CD4-positive, alpha-beta T cell treated with Interleukin-15 for 4 hours (primary cell): ENCODE data around the gene ASB10.
A peak's percentile ranks its signal among the peaks of the same experiment; 100 is the strongest.

Experiments
- DNase-seq: peaks from one replicate; pipeline ENCODE4 v3.0.0-alpha.2; 2020; ENCODE audit warnings: low spot score

ASB10 gene, protein sequence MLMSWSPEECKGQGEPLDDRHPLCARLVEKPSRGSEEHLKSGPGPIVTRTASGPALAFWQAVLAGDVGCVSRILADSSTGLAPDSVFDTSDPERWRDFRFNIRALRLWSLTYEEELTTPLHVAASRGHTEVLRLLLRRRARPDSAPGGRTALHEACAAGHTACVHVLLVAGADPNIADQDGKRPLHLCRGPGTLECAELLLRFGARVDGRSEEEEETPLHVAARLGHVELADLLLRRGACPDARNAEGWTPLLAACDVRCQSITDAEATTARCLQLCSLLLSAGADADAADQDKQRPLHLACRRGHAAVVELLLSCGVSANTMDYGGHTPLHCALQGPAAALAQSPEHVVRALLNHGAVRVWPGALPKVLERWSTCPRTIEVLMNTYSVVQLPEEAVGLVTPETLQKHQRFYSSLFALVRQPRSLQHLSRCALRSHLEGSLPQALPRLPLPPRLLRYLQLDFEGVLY

DNA sequence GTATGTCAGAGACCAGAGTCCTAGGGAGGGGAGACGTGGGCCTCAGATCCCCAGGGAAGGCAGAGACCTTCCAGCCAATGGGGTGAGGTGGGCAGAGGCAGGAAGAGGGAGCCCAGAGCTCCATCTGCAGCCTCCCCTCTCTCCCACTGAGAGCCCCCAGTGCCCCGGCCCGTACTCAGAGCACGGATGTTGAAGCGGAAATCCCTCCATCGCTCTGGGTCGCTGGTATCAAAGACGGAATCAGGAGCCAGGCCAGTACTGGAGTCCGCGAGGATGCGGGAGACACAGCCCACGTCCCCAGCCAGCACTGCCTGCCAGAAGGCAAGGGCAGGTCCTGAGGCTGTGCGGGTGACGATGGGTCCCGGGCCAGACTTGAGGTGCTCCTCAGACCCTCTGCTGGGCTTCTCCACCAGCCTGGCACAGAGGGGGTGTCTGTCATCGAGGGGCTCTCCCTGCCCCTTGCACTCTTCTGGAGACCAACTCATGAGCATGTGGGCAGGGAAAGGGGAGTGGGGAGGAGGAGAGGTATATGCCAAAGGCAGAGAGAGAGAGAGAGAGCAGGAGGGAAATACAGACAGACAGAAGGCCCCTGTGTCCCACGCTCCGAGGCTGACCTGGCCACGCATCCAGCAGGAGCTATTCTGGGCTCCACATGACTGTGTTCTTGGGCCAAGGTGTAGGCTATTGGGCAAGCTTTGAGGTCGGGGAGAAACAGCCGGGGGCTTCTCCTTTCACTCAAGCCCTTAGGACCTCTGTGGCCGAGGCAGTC is at the start of gene ASB10:
ASB10 (minus strand) TSS at position 611 of the 769 bp plus-strand sequence; CDS start at position 491, 120 bp downstream.
- DNase-seq = no peak

DNA sequence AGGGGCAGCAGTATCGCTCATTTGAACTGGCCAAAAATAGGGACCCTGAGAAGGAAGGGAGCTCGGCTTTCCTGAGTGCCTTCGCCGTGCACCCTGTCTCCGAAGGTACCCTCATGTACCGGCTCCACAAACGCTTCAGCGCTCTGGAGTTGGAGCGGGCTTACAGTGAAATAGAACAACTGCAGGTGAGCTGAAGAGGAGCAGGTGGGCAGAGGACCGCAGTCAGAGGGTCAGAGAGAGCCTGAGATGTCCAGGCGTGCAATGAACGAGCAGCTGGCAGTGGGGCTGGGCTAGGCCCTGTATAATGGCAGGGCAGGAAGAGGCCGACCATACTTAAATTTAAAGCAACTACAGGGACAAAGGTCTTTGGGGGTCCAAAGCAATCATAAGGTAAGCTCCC is 49.4 kb upstream of the ASB10 start:
- no peak for DNase-seq

DNA sequence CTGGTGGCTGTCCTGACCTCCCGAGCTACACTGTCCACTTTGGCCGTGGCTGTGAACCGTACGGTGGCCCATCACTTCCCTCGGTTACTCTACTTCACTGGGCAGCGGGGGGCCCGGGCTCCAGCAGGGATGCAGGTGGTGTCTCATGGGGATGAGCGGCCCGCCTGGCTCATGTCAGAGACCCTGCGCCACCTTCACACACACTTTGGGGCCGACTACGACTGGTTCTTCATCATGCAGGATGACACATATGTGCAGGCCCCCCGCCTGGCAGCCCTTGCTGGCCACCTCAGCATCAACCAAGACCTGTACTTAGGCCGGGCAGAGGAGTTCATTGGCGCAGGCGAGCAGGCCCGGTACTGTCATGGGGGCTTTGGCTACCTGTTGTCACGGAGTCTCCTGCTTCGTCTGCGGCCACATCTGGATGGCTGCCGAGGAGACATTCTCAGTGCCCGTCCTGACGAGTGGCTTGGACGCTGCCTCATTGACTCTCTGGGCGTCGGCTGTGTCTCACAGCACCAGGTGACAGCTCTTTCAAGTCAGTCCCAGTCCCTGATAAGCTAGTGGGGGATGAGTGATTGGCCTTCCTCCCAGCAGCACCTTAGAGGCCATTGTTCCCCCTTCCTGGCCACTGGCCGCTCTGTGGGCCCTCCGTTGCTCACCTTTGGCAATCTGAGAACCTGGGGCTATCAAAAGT is 48.2 kb upstream of the ASB10 start:
- no peak for DNase-seq

DNA sequence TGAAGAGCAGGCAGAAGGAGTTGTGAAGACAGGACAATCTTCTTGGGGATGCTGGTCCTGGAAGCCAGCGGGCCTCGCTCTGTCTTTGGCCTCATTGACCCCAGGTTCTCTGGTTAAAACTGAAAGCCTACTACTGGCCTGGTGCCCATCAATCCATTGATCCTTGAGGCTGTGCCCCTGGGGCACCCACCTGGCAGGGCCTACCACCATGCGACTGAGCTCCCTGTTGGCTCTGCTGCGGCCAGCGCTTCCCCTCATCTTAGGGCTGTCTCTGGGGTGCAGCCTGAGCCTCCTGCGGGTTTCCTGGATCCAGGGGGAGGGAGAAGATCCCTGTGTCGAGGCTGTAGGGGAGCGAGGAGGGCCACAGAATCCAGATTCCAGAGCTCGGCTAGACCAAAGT is 46.8 kb upstream of the ASB10 start:
- no peak for DNase-seq

DNA sequence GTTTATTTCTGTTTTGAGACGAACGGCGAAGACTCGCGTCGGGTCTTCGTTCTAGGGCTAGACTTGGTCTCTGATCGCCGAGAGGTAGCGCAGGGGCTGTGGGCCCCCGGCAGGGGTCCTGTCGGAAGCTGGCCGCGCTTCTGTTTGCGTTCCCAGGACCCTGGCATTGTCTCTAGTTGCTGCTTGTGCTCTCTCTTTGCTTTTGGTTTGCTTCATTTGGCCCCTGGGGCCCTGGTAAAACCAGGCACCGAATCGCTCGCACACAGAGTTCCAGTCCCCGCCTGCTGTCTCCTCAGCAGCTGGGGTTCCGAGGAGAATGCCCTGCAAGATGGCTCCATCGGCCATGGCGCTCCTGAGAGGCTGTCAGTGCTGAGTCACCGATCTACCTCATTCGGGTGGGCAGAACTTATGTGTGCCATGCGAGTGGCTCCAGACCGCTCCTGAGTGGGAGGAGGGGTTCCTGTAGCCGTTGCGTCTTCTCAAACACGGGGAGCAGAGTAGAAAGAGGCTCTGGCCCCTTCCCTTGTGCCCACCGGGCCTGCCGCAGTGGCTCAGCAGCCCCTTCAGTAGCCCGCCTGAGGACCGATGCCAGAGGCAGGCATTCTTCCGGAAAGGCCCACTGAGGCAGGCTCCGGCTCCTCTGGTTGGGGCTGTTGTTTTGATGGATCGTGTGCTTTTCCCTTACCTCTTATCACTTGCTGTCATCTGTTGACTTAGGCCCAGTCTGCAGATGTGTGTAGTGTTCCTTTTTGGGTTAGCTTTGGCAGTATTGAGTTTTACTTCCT is 46.1 kb upstream of the ASB10 start:
- DNase-seq = peak; percentile 62

DNA sequence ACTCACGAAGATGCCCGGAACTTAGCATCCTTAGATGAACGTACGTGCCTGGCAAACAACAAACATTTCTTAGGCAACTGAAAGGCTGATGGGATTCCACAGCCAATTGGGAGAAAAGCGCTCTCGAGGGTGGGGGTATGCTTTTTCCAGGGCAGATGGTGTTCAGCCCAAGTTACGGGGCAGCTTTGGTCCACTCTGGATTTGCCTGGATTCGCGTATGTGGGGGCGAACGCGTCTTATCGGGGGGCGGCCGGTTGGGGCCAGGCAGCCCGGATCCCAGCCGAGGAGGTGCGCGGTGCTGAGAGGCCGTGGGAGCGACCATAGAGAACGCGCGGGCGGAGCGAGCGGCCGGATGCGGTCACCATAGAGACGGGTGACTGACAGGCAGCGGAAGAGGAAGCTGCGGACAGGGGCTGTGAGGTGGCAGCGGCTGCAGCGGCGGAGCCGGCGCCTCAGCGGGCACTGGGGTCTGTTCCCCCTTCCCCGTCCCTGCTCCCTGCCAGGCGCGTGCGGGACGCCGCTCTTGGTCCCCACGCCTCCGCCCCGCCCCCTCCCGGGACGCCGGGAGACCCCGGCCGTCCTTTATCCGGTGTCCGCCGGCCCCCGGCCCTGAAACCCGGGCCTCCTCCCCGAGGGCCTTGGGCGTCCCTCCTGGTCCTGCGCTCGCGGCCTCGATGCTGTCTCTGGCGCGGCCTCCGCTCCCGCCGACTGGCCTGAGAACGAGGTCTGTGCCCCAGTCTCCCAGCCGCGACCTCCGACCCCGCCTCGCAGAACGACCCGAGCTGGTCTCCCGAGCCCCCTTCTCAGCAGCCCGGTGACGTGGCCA is 45.3 kb upstream of the ASB10 start, which contains the start of gene CHPF2:
CHPF2 (plus strand) TSS at position 393 of the 826 bp plus-strand sequence. CDS start 1,529 bp downstream, outside the sequence.
- peak; percentile 87 for DNase-seq

DNA sequence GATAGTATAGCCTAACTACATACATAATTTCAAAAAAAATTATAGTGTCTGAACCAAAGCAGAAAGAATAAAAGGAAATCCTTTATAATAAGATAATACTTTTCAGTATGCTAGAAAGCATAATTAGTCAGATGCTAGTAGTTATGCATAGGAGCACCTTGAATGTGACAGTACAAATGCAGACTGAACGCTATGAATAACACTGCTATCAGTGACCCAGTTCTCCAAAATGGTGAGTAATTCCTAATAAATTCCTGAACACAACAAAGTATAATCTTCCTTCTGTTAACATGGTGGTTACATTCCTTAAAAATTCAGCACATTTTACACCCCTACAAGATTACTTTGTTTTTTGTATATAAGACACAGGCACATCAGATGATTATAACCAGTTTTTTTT is 44.0 kb upstream of the ASB10 start:
- no peak for DNase-seq

DNA sequence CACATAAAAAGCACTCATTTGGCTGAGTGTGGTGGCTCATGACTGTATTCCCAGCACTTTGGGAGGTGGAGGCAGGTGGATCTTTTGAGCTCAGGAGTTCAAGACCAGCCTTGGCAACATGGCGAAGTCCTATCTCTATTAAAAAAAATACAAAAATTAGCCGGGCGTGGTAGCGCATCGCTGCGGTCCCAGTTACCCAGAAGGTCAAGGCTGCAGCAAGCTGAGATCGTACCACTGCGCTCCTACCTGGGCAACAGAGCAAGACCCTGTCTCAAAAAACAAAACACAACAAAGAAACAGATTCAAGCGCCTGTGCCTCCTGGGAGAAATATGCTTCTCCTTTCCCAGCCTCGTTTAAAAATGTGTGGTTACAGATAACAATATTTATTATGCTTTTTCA is 42.2 kb upstream of the ASB10 start:
- DNase-seq = no peak

DNA sequence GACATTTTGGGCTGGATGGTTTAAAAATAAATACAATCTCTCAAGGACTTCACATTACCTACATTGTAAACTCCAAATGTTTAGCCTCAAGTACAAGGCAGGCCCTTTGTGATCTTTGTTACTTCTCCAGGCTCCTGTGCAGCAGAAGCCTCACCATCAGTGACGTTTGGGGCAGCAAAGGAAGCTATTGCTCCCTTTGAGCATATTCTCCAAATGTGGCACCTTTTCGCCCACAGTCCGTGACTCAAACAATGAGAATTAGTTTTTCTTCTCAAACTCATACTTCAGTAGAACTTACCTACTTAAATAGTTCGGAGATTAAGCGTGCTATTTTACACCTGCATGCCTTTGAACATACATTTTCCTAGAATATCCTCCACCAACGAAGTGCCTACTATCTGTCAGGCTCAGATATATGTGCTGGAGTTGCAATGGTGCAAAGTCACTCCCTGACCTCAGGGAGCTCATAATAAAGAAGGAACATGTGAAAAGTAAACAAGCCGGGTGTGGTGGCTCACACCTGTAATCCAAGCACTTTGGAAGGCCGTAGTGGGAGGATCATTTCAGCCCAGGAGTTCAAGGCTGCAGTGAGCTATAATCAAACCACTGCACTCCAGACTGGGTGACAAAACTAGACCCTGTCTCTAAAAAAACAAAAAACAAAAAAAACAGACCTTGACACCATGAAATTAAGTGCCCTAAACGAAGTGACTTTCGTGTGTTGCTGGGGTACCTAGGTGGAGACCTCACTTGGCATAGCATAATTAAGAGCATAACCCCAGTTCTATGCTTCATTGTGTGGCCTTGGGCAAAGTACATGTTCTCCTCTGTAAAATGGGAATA is 41.2 kb upstream of the ASB10 start:
- no peak for DNase-seq

DNA sequence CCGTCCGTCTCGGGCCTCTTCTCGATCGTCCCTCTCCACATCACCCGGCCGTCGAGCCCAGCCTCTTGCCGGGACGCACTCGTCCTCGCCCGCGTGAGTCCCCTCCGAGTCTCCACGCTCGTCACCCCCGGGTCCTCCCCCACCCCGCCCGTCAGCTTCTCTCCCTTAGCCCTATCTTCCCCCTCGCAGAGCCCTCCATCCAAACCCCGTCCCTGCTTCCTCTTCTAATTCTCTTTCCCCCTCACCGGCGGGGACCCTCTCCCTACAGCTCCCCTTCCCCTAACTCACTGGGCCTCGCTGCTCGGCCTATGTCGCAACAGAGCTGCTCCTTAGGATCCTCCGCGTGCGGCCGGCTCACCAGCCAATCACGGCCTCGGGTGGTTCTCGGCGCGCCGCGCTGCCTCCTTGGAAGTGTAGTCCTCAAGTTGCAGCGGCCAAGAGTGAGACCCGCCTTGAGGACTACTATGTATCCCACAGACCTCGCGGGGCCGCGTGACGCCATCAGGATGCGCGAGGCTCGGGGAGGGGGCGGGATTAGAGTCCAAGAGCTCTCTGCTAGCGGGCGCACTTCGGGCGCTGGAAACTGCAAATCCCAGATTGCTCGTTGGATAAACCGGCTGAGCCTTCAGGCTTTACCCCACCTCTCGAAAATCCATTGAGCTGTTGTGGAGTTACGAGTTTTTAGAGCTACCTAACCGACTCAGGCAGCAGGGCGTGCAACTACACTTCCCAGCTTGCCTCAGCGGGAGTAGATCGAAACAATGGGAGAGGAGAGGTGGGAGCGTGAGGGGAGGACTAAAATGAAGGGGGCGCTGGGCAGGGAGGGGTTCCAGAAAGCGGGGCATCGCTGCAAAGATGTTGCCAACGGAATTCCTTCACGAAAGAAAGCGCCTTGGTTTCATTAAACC is 40.1 kb upstream of the ASB10 start, which contains the start of gene ABCF2:
ABCF2 (minus strand) TSS at position 331 of the 908 bp plus-strand sequence. CDS start 747 bp downstream, outside the sequence.
- DNase-seq = peak; percentile 97

DNA sequence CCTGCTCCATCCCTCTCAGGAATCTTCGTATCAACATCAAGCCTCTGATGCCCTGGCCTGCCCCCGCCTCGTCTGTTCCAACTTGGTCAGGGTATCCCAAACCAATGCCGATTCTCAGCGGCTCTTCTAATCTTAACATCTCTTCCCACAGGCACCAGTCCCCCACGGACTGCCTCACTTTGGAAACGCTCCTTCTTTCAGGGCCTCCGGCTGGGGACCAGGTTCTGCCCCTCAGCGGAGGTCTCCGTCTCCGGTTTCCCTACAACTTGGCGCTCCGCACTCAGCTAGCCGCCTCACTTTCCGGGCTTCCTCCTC is 39.5 kb upstream of the ASB10 start:
- no peak for DNase-seq

DNA sequence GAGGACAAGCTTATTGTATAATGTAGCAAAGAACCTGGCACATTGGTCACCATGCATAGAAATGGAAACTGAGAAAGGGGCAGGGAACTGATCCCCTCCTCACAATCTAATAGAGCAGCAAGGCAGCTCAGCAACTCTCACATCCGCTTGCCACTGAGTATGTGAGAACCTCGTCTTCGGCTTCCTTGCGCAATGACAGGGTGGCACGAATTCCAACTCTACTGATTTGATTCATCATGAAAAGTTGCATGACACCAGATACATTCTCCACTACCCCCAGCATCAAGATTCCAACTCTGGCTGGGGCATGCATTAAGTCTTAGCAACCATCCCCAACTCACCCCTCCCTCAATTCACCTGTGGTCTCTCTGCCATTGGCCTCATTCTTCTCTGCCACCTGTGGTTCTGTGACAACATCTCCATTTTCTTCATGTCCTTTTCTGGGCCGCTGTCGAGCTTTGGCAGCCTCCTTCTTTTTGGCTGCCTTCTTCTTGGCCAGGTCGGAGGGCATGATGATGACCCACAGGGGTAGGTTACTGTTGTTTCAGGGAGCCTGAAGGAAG is 39.0 kb upstream of the ASB10 start:
- no peak for DNase-seq

DNA sequence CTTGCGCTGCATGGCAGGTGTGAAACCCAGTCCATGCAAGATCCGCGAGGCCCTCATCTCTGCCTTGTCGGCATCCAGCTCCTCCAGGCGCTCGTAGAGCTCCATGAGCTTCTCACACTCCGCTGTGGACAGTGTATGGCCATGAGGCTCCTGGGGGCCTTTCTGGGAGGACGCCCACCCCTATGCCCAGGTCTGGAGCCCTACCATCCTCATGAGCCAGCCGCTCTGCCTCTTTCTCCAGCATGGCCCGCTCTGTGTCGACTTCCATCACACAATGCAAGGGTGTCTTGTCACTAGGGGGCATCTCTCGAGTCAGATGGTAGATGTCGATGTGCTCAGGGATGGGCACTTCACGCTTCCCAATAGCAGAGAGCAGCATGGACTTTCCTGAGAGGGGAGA is 36.7 kb upstream of the ASB10 start:
- no peak for DNase-seq

DNA sequence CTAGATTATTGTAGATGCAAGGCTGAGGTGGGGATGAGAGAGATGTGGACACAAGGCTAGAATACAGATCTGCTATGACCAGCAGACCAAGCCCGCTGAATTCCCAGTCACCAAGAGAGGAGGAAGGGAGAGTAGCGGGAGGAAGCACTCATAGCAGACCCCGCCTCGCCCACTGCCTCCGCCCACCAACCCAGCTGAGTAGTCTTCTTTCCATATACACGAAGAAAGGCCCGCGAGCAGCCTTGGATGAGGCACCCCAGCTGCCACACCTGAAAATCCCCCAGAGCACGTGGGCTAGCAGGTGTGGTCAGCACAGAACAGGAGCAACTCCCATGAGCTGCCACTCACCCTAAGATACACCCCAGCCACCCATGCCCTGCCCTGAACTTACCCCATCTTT is 31.1 kb upstream of the ASB10 start:
- no peak for DNase-seq

DNA sequence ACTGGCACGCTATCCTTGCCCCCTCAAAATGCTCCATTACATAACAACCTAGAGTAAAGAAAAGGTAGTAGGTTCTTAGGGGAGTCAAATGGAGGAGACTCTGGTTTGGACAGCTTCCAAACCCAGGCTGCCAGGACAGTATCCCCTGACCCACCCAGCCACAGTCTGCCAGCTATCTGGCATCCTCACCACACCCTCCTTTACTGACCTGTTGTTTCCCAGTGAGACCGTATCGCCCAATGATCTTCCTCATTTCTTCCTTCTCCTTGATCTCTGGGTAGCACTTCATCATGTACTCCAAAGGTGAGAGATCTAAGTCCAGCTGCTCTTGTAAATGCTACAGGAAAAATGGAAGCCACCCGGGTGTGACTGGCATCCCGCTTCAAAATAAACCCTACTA is 28.3 kb upstream of the ASB10 start:
- DNase-seq = no peak

DNA sequence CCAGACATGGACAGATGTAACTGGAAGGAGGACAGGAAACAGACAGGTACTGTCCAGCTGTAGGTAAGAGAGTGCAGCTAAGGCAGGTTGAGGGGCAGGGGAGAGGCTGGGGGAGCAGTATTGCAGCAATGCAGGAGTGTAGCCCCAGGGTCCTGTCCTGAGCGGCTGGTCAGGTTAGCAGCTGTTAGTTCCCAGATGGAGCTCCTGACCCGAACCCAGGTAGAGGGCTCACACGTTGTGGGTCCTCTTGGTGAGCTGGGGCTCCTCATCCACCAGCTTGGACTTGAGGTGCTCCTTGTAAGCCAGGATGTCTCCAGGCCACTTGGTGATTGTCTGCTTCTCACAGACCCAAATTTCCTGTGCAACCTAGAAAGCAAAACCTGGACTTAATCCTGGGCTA is 26.8 kb upstream of the ASB10 start:
- no peak for DNase-seq

DNA sequence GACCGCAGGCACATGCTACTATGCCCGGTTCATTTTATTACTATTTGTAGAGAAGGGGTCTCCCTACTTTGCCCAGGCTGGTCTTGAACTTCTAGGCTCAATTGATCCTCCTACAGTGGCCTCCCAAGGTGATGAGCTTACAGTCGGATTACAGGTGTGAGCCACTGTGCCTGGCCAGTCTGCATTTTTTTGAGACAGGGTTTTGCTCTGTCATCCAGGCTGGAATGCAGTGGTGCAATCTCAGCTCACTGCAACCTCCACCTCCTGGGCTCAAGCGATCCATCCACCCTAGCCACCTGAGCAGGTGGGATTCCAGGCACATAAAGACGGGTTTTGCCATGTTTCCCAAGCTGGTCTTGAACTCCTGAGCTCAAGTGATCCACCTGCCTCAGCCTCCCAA is 25.6 kb upstream of the ASB10 start:
- no peak for DNase-seq

DNA sequence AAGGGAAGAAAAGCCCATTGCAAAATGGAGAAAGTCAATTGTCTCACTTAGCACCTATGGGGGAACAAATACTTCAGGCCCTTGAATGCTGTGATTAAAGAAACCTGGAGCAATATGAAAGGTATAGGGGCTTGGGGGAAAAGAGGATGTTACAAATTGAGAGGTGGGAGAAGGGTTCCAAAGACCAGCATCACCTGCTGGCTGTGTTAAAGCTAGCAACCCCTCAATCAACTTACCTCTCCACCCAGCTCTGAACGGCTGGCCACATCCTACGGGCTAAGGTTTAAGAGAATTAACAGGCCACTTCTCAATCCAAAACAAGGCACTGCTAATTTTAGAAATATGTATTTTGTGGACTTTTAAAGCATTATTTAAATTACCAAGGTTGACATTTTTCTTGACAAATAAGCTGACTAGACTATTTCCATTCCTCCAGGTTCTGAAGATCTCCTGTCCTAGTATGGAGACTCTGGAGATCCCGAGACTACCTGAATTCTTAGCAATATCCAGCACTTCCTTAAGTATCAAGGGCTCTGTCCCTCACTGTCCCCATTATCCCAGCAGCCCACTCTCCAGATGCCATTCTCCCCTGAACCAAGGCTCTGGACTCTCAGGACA is 24.2 kb upstream of the ASB10 start:
- DNase-seq = no peak
